ENCODE measurements around the gene CEACAM1.
"Not testable (repeated sequence)": the region's sequence is repeated elsewhere in the genome, so short reads cannot be mapped to it uniquely, and the experiment has no call there.

CEACAM1 gene

GRCh38 chr19:42511340-42511739 lies 16.9 kb downstream of the CEACAM1 start:
- DNase-seq (ENCODE audit: low read depth): no peak

GRCh38 chr19:42508892-42509444 lies 19.3 kb downstream of the CEACAM1 start:
- no peak for DNase-seq (ENCODE audit: low read depth)

- DNase-seq (ENCODE audit: low read depth): no peak
Observed at GRCh38 chr19:42505066-42505465, 23.2 kb downstream of the CEACAM1 start.

- no peak for DNase-seq (ENCODE audit: low read depth)
Observed at GRCh38 chr19:42501733-42502132, 26.5 kb downstream of the CEACAM1 start.

GRCh38 chr19:42501243-42501642 lies 27.0 kb downstream of the CEACAM1 start:
- DNase-seq (ENCODE audit: low read depth): not testable (repeated sequence)

- no peak for DNase-seq (ENCODE audit: low read depth)
Observed at GRCh38 chr19:42498169-42498757, 30.0 kb downstream of the CEACAM1 start.

GRCh38 chr19:42497492-42498168 lies 30.7 kb downstream of the CEACAM1 start:
- DNase-seq (ENCODE audit: low read depth): no peak

- no peak for DNase-seq (ENCODE audit: low read depth)
Observed at GRCh38 chr19:42496460-42497133, 31.7 kb downstream of the CEACAM1 start.

GRCh38 chr19:42495663-42496062 lies 32.6 kb downstream of the CEACAM1 start:
- DNase-seq (ENCODE audit: low read depth): no peak

- DNase-seq (ENCODE audit: low read depth): no peak
Observed at GRCh38 chr19:42494321-42494720, 34.0 kb downstream of the CEACAM1 start.

GRCh38 chr19:42488783-42489521 lies 39.3 kb downstream of the CEACAM1 start:
- no peak for DNase-seq (ENCODE audit: low read depth)

- no peak for DNase-seq (ENCODE audit: low read depth)
Observed at GRCh38 chr19:42487798-42488178, 40.5 kb downstream of the CEACAM1 start.

GRCh38 chr19:42487032-42487797 lies 41.1 kb downstream of the CEACAM1 start:
- no peak for DNase-seq (ENCODE audit: low read depth)

GRCh38 chr19:42485036-42485435 lies 43.2 kb downstream of the CEACAM1 start:
- not testable (repeated sequence) for DNase-seq (ENCODE audit: low read depth)

- DNase-seq (ENCODE audit: low read depth): no peak
Observed at GRCh38 chr19:42480335-42481095, 47.8 kb downstream of the CEACAM1 start.

- no peak for DNase-seq (ENCODE audit: low read depth)
Observed at GRCh38 chr19:42479736-42480135, 48.5 kb downstream of the CEACAM1 start.

- DNase-seq (ENCODE audit: low read depth): no peak
Observed at GRCh38 chr19:42478765-42479311, 49.4 kb downstream of the CEACAM1 start.

GRCh38 chr19:42477933-42478332 lies 50.3 kb downstream of the CEACAM1 start:
- DNase-seq (ENCODE audit: low read depth): no peak

GRCh38 chr19:42477117-42477516 lies 51.2 kb downstream of the CEACAM1 start:
- DNase-seq (ENCODE audit: low read depth): no peak

- DNase-seq (ENCODE audit: low read depth): no peak
Observed at GRCh38 chr19:42475366-42475765, 52.9 kb downstream of the CEACAM1 start.

GRCh38 chr19:42474743-42475142 lies 53.5 kb downstream of the CEACAM1 start:
- DNase-seq (ENCODE audit: low read depth): no peak
